NCI-H510A (cell line): ENCODE results near the gene KIF19.
A peak's percentile ranks its signal among the peaks of the same experiment; 100 is the strongest.

Source experiments
- DNase-seq: peaks from one replicate; lab custom pipeline; 2025; lab: John Stamatoyannopoulos, UW

Gene KIF19

DNA sequence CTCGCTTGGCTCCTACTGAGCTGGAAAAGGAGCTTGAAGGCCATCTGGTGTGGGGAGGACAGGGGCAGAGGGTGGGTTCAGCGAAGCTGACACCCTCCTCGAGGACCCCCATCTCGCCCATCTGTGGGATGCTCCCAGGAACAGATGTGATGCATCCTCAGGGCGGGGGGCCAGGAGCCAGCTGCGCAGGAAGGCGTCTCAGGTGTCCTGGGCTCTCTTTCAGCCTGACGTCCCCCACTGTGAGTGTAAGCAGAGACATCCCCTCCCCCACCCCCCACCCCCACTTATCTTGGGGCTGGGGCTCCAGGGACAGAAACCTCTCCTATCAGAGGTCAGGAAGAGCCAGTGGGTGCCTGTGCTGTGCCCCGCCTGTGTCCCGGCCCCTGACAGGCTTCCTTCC lies 16.2 kb downstream of the KIF19 start:
- no peak for DNase-seq

DNA sequence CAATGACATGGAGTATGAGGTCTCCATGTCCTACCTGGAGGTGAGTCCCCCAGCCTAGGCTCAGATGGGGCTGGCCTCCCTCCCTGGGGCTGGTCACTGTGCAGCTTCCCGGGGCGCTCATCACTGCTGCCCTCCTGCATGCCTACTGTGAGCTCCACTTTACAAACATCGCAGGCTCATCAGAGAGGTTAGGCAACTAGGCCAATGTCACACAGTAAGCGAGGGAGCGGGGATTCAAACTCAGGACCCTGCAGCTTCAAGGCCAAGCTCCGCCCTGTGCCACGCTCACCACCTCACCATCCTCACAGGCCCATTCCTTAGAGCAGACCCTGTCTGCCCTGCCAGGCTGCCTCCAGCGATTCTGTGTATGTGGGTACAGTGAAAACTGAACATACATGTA lies 17.1 kb downstream of the KIF19 start:
- no peak for DNase-seq

DNA sequence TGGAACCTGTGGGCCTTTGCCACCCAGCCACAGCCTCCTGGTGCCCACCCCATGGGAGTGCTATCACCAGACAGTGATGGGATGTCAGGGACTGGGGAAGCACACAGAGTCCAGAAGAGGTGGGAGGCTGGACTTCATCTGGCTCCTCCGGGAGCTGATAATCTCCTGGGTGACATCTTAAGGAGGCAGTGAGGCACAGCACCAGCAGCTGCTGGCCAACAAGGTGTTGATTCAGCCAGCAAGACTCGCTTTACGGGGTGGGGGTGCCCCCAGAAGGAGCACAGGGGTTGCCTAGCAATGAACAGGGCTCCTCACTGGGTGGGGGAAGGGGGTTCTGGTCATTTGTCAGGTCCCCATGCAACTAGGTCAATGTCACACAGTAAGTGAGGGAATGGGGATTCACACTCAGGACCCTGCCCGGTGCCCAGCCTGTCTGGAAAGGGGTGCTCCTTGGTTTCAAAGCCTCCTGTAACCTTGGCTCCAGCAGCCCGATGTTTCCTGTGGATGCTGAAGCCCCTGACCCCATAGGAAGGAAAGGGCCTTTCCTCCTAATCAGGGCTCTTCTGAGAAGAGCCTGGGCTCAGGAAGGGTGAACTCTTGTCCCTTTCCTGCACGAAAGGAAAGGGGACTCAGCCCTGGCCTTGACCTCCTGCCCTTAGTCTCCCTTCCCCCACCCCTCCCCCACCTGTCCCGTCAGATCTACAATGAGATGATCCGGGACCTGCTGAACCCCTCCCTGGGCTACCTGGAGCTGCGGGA lies 17.7 kb downstream of the KIF19 start:
- DNase-seq, result no peak

DNA sequence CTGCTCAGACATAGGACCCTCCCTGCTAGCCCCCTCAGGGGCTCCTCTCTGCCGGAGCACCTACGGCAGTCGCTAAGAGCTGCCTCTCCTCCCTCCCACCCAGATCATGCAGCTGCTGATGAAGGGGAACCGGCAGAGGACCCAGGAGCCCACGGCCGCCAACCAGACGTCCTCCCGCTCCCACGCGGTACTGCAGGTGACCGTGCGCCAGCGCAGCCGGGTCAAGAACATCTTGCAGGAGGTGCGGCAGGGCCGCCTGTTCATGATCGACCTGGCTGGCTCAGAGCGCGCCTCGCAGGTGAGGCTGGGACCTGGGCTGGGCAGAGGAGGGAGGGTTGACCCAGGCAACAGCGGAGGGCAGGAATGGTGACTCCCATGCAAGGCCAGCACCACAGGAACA lies 18.6 kb downstream of the KIF19 start:
- DNase-seq, result no peak

DNA sequence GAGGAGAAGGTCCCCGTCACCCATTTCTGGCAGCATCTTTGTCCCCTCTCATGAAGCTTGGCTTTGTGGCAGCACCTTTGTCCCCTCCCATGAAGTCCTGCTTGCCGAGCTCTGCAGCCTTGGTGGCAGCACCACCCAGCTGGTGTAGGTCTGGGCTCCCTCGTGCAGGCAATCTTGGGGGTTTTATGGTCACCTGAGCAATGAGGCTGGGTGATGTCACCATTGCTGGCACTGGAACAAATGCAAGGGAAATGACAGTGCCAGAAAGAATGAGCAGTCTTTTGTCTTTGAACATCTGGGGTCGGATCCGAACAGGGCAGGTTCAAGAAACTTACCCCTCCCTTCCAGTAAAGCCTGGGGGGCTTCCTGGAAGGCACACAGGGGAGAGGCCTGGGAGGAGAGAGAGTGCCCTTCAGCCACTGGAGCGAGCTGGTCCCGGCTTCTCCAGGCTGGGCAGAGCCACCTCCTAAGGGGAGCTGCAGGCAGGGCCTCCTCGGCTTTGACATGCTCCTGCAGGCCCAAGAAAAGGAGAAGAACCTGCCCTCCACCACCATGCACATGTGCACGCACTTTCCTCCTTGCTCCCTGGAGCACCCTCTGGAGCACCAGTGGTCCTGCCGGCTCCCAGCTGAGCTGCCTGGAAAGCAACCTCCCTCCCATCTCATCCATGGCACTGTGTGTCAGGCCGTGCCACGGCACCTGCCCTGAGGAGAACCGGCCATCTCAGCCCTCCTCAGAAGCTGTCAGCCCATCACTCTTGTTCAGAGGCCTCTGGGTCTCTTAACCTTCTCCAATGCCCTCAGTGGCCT lies 19.6 kb downstream of the KIF19 start:
- DNase-seq, result no peak

DNA sequence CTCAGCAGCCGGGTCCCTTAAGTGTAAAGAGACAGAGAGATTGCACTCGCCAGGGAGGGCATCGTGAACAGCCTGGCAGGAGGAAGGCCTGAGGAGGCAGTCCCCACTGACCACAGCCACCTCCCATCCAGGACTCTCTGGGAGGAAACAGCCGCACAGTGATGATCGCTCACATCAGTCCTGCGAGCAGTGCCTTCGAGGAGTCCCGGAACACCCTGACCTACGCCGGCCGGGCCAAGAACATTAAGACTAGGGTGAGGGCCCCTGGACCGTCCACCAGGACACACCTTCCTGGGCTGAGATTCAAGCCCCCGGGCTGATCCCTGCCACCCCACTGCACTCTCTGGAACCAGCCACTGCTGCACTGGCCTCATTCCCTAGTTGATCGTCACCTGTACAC lies 21.6 kb downstream of the KIF19 start:
- DNase-seq, result no peak

DNA sequence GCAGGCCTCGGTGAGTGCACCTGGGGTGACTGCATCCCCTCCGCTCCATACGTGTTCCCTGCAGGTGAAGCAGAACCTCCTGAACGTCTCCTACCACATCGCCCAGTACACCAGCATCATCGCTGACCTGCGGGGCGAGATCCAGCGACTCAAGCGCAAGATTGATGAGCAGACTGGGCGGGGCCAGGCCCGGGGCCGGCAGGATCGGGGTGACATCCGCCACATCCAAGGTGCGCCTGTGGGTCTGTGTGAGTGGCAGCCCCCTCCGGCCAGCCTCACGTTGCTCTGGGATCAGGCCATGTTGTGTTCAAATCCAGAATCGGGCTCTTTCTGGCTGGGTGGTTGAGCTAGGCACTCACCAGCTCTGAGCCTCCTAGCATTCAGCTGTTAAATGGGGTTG lies 23.1 kb downstream of the KIF19 start:
- no peak for DNase-seq

DNA sequence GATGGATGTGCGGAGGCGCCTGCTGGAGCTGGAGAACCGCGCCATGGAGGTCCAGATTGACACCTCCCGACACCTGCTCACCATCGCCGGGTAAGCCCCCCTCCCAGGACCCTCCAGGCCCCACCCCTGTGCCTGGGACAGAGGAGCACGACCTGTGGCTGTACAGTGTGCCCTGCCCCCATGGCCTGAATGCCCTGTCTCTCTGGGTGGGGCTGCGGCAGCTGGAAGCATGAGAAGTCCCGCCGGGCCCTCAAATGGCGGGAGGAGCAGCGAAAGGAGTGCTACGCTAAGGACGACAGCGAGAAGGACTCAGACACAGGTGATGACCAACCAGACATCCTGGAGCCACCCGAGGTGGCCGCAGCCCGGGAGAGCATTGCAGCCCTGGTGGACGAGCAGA lies 24.5 kb downstream of the KIF19 start:
- DNase-seq, result no peak

DNA sequence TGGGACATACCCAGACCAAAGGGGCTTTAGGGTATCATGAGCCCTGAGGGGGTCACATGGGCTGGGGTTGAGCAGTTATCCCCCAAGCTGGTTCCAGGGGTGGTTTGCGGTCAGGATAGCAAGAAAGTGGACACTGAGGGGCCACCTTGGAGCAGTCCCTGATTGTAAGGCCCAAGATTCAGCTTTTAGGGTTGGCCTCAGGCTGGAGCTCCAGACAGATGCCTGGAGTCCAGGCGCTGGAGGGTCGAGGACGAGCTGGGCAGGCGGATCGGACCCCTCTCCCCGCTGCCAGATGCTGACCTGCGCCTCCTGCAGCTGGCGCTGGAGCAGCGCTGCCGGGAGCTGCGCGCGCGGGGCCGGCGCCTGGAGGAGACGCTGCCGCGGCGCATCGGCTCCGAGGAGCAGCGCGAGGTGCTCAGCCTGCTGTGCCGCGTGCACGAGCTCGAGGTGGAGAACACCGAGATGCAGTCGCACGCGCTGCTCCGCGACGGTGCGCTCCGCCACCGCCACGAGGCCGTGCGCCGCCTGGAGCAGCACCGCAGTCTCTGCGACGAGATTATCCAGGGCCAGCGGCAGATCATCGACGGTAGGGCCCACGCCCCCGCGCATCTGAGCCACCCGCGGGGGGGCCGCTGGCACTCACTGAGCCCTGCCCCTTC lies 25.7 kb downstream of the KIF19 start:
- DNase-seq, result no peak

DNA sequence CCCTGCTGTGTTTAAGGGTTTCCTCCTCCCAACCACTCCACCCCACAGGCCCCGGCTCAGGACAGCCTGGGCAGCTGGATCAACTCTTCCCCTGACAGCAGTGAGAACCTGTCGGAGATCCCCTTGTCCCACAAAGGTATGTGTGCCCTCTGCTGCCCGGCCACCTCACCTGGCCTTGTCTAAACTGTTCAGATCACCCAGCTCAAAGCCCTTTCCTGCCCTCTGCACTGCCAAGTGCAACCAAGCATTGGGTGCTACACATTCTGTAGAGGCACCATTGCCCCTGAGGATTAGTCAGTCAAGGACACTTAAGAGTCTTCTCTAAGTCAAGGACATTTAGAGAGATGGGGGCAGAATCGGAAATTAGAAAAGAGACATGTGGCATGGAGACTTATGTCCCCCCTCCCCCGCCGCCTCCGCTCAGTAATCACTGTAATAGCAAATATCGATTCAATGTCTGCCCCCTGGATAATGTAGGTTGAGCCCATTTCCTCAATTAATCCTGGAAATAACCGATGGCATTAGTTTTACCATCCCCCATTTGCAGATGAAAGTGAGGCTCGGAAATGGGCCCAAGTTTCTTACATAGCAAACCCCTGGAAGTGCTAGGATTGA lies 27.5 kb downstream of the KIF19 start:
- no peak for DNase-seq

DNA sequence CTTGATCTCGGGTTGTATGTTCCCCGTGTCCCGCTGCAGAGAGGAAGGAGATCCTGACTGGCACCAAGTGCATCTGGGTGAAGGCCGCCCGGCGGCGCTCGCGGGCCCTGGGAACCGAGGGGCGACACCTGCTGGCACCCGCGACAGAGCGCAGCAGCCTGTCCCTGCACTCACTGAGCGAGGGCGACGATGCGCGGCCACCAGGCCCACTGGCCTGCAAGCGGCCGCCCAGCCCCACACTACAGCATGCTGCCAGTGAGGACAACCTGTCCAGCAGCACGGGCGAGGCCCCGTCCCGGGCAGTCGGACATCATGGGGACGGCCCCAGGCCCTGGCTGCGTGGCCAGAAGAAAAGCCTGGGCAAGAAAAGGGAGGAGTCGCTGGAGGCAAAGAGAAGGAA lies 28.1 kb downstream of the KIF19 start:
- no peak for DNase-seq

DNA sequence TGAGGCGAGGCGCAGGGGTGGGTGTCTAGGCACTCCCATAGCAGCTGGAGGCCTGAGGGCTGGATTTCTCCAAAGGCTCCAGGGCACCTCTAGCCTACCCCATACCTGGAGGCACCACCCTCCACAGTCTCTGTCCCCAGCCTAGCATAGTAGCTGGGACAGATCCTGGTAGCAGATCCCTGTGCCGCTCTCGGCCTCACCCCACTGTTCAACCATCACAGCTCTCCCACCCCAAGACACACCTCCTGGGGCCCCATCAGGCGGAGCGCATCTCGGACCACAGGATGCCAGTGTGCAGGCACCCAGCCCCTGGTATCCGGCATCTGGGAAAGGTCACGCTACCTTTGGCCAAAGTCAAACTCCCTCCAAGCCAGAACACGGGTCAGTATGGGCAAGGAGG lies 28.5 kb downstream of the KIF19 start:
- DNase-seq, result no peak

DNA sequence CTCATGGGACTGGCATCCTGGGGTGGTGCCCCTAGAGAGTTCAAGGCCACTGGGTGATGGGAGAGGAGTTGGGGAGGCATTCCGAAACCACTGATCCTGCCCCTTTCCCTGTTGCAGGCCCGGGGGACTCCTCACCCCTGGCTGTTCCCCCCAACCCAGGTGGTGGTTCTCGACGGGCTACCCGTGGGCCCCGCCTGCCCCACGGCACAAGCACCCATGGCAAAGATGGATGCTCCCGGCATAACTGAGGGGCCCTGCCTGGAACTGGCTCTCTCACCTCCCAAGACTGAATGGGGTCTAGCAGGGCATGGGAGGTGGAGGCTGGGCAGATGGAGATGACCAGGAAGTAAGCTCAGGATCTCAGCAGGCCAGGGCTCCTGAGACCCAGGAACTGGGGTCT lies 29.0 kb downstream of the KIF19 start:
- no peak for DNase-seq

DNA sequence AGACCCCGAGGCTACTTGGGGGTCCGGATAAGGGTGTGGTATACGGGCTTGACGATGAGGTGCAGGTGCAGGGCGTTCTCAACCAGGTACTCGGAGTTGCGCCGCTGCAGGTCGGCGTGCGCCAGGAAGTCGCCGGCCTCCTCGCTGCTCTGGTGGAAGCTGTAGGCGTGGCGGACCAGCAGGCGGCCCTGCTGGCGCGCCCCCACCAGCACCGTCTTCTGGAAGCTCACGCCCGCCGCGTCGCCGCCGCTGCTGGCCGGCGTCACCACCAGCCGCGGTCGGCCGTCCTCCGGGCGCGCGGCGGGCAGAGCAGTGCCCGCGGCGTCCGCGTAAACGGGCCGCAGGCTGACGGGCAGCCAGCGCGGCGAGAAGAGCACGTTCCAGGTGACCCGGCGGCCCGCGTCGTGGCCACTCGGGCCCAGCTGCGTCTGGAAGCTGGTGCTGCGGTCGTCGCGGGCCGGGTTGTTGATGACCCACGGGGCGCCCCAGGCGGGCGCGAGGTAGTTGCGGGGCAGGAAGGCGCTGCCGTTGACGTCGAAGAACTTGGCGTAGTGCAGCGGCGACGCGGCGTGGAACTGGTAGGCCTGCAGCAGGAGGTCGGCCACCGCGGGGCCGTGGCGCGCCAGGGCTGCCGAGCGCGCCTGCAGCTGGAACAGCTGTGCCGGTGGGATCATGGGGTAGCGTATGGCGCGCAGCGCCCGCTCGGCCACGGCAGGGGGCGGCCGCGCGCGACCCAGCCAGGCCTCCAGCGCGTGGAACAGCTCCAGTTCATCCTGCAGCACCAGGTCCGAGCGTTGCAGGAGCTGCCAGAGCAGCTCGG lies 30.8 kb downstream of the KIF19 start:
- DNase-seq, result no peak

DNA sequence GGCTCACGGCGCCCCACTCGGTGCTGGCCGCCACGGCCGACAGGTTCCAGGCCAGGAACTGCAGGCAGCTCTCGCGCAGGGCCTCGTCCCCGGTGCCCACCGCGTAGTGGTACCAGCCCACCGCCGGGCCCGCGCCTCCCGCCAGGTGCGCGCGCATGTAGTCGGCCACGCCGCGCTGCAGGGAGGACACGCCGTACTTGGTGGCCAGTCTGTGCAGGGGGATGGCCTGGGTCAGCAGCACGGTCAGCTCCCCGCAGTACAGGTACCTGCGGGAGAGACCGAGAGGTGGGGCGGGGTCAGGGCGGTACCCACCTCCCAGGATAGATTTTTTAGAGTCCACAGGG lies 31.4 kb downstream of the KIF19 start:
- no peak for DNase-seq

DNA sequence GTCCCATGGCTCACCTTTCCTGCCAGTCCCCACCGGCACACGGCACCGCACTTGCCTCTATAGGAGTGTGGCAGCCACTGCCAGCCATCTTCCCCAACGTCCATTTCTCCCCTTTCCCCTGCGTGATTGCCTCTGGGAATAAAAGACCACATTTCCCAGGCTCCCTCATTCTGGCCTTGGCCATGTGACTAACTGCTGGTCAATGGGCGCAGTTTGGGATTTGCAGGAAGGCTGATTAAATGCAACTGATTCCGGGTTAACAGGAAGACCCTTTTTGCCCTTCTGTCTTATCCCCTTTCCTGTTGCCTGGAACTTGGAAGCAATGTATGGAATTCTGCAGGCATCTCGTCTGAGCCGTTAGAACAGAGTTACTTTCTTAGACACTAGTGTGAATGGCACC lies 32.7 kb downstream of the KIF19 start:
- no peak for DNase-seq

DNA sequence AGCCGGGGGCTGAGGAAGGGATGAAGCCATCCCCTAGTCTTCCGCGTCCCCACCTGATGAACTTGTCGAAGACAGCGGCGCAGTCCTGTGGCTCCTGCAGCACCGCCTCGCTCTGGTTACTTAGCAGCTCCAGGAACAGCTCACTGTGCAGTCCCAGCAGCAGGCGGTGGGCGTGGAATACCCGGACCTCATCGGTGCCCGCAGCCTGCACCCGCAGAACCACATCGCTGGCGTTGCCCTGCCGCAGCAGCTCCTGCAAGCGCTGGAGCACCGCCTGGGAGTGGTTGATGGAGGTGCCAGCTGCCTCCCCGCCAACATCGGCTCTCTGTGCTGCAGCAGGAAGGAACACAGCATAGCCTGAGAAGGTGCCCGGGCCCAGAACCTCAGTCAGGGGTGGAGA lies 33.9 kb downstream of the KIF19 start:
- no peak for DNase-seq

DNA sequence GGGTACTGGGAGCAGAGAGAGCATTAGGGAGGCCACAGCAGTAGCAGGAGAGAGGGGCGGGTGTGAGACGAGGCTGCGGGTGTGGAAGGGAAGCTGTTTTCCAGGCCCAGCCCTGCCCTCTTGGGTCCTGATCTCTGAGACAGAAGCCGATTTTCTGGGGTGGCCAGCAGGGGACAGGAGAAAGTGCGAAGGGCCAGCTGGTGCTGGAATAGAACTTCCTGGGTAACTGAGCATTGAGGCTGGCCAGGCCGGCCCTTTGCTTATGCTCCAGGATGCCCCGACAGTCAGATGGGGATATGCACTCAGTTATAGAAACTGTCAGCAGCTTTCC lies 34.8 kb downstream of the KIF19 start:
- DNase-seq, result no peak

DNA sequence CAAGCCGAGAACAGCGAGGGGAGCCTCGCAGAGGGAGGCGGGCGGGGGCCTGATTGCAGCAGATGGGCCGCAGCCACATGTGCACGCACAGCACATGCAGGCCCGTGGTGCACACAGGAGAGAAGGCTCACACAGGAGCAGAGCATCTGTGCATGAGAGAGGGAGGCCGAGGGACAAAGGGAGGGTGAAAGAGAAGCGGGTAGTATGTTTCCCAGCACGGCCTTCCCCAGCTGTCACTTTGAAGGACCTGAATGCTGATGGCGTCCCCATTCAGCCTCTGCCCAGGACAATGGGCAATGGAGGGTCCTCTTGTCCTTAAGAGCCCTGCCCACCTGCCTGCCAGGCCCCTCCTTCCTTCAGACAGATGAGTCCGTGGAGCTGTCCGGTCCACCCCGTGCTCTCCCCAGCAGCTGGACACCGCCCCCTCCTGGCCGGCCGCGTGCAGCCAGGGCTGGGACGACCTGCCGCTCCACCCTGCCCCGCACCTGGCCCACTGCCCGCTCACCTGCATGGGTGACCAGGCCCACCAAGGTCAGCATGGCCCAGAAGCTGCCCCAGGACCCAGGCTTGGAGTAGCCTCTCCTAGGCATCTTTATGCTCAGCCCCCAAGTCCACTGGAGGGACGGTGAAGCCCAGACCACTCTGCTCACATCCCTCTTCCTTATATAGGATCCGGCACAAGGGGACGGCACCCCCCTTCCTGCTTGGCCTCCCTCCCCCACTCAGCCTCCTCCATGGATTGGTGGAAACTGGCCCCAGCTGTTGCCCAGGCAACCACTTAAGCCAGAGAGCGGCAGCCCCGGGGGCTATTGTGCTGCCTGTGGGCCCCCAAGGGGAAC lies 35.4 kb downstream of the KIF19 start, which contains the start of gene BTBD17:
TSS of gene BTBD17 (minus strand) at position 639 of the 839 bp plus-strand sequence. CDS start at position 590, 49 bp downstream.
- DNase-seq, result peak; percentile 71

DNA sequence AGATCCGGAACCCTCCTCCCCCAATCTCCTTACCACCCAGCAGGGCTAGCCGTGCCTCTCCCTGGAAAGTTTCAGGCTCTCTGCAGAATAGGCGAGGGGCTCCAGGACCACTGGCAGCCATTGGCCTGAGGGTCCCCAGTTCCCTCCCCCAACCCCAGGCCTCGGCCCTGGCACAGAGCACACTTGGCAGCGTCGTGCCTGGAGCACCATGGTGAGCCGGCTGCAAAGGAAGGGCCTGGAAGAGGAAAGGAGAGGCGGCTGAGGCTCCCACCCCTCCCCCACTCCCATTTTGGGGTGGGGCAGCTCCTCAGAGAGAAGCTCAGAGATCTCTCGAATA lies 36.0 kb downstream of the KIF19 start:
- DNase-seq, result no peak
